OCI-LY3 (cell line): ENCODE measurements around the gene TENT4B.

Source experiments
- H2AFZ ChIP-seq: fragments of 200-600, 300-600 bp; shearing (Covaris generic); 2 replicates; pipeline ENCODE4 v1.6.0; 2014; ENCODE audit warnings: antibody characterized with exemption, low read depth, low read length
- H3K27ac ChIP-seq: fragments of 200-600, 300-600 bp; sonication (generic); 2 replicates; pipeline ENCODE4 v1.5.1; 2014; ENCODE audit warnings: mild to moderate bottlenecking, low read length, moderate library complexity, mixed read lengths
- H3K27me3 ChIP-seq: fragments of 200-600, 300-600 bp; sonication (generic); 2 replicates; pipeline ENCODE4 v1.6.1; 2014; ENCODE audit warnings: low read depth, low read length, mixed read lengths
- H3K36me3 ChIP-seq: fragments of 200-600, 300-600 bp; sonication (generic); replicated peaks from 2 replicates; pipeline ENCODE3; 2014; ENCODE audit warnings: low read depth, low read length, mixed read lengths
- H3K4me1 ChIP-seq: fragments of 300-600, 200-600 bp; sonication (generic); 2 replicates; pipeline ENCODE4 v1.6.1; 2014; ENCODE audit warnings: low read length, mixed read lengths
- H3K4me2 ChIP-seq: fragments of 200-600, 300-600 bp; sonication (generic); 2 replicates; pipeline ENCODE4 v1.6.1; 2014; ENCODE audit warnings: low read length, mixed read lengths
- H3K4me3 ChIP-seq: fragments of 300-600, 200-600 bp; sonication (generic); 2 replicates; pipeline ENCODE4 v1.5.1; 2014; ENCODE audit warnings: antibody characterized with exemption, mild to moderate bottlenecking, low read length, moderate library complexity
- H3K79me2 ChIP-seq: fragments of 300-600, 200-600 bp; shearing (Covaris generic); 2 replicates; pipeline ENCODE4 v1.6.1; 2014; ENCODE audit warnings: mild to moderate bottlenecking, low read length, mixed read lengths
- H3K9ac ChIP-seq: fragments of 300-600, 200-600 bp; shearing (Covaris generic); 2 replicates; pipeline ENCODE4 v1.6.0; 2014; ENCODE audit warnings: mild to moderate bottlenecking, low read length, moderate library complexity
- H3K9me3 ChIP-seq: fragments of 200-600, 300-600 bp; shearing (Covaris generic); 2 replicates; pipeline ENCODE4 v1.6.1; 2014; ENCODE audit warnings: low read length, mixed read lengths; ENCODE audit not compliant: insufficient read depth
- H4K20me1 ChIP-seq: fragments of 200-600, 300-600 bp; sonication (generic); 2 replicates; pipeline ENCODE4 v1.6.1; 2016; ENCODE audit warnings: low read length, mixed read lengths; ENCODE audit not compliant: insufficient read depth
- EZH2phosphoT487 ChIP-seq: fragments of 200-600 bp; shearing (Covaris generic); IDR thresholded peaks from 2 replicates; pipeline ENCODE4 v1.6.1; 2018; ENCODE audit warnings: antibody characterized with exemption, mixed run types, low read depth
- TF ChIP-seq, protein P1 (sequence below): fragments of 200-600, 300-600 bp; sonication (generic); IDR thresholded peaks from 2 replicates; pipeline ENCODE4 v1.5.1; 2014; ENCODE audit warnings: antibody characterized with exemption, low read length, low read depth

The TENT4B gene

DNA sequence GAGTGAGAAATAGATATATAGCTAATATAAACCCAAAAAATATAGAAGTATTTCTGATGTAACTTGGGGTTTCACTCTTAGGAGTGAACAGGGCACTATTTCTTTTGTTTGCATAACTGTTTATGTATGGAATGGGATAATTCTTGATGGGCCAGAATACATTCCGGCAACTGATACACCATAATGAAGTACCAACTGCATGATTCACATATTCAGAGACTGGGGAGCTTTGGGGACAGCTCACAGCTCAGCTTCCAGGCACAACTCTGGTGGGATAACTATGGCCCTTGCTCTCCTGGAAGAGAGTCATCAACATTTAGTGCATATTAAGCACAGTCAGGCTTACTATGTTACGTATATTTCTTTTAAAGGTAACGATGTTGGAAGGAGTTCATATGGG lies 71.2 kb downstream of the TENT4B start:
- Histone ChIP-seq H3K27ac (no peak overlapping the region), H3K27me3 (no peaks in the 10 kb centered on the region), H3K9me3 (no peaks in the 10 kb centered on the region), H3K4me3 (no peak overlapping the region), H3K9ac (no peak overlapping the region), H3K36me3 (peaks cover 19% of the 10 kb centered on the region), H3K4me1 (no peaks in the 10 kb centered on the region), H2AFZ (no peak overlapping the region), H4K20me1 (0 out of 2 replicates have a peak, but pooled peaks cover 5% of the 10 kb centered on the region), H3K79me2 (no peaks in the 10 kb centered on the region), H3K4me2 (no peak overlapping the region)
- TF ChIP-seq, protein P1, sequence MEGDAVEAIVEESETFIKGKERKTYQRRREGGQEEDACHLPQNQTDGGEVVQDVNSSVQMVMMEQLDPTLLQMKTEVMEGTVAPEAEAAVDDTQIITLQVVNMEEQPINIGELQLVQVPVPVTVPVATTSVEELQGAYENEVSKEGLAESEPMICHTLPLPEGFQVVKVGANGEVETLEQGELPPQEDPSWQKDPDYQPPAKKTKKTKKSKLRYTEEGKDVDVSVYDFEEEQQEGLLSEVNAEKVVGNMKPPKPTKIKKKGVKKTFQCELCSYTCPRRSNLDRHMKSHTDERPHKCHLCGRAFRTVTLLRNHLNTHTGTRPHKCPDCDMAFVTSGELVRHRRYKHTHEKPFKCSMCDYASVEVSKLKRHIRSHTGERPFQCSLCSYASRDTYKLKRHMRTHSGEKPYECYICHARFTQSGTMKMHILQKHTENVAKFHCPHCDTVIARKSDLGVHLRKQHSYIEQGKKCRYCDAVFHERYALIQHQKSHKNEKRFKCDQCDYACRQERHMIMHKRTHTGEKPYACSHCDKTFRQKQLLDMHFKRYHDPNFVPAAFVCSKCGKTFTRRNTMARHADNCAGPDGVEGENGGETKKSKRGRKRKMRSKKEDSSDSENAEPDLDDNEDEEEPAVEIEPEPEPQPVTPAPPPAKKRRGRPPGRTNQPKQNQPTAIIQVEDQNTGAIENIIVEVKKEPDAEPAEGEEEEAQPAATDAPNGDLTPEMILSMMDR, result no peak
- no peak for TF ChIP-seq EZH2phosphoT487

DNA sequence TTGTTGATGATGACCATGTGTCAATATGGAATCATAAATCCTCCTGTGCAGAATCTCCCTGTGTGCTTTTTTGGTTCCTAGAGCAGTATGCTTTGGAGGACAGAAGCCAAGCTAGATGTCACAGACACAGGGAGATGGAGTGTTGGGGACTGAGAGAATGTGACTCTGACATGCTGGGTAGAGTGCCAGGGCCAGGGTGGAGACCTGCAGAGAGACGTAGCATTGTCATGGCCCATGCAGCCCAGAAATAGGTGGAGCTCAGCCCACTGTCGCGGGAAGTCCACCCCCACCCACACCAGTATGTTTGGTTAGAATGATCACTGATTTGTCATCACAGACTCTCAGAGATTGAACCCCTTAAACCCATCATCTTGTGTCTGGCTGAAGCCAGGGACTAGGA lies 74.0 kb downstream of the TENT4B start:
- Histone ChIP-seq H3K27me3 (no peaks in the 10 kb centered on the region), H3K9me3 (no peaks in the 10 kb centered on the region), H3K9ac (no peak overlapping the region), H4K20me1 (0 out of 2 replicates have a peak, but pooled peaks cover 6% of the 10 kb centered on the region), H2AFZ (no peak overlapping the region), H3K4me3 (no peak overlapping the region), H3K4me2 (no peak overlapping the region), H3K36me3 (peaks cover 21% of the 10 kb centered on the region), H3K79me2 (no peaks in the 10 kb centered on the region), H3K27ac (no peak overlapping the region), H3K4me1 (no peaks in the 10 kb centered on the region)
- no peak for TF ChIP-seq EZH2phosphoT487
- TF ChIP-seq, protein P1, result no peak

DNA sequence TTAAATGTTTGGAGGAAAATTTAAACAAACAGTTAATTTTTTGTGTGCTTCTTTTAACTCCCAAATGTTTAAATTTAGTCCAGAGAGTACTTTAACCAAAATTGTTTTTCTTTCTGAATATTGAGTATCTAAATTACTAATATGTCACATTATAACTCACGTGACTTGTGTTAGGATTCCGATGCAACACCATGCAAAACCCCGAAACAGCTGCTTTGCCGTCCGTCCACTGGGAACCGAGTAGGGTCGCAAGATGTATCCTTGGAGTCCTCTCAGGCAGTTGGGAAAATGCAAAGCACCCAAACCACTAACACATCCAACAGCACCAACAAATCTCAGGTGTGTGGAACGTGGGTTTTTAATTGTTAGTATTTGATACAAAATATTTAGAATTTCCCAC lies 74.6 kb downstream of the TENT4B start:
- H3K4me2 ChIP-seq, result no peak overlapping the region
- no peaks in the 10 kb centered on the region for H3K9me3 ChIP-seq
- H3K79me2 ChIP-seq, result no peaks in the 10 kb centered on the region
- no peaks in the 10 kb centered on the region for H3K4me1 ChIP-seq
- TF ChIP-seq, protein P1, result no peak
- no peak for TF ChIP-seq EZH2phosphoT487
- H3K4me3 ChIP-seq, result no peak overlapping the region
- 0 out of 2 replicates have a peak, but pooled peaks cover 6% of the 10 kb centered on the region for H4K20me1 ChIP-seq
- no peaks in the 10 kb centered on the region for H3K27me3 ChIP-seq
- no peak overlapping the region for H3K27ac ChIP-seq
- H3K9ac ChIP-seq, result no peak overlapping the region
- no peak overlapping the region for H2AFZ ChIP-seq
- H3K36me3 ChIP-seq, result peaks cover 21% of the 10 kb centered on the region

DNA sequence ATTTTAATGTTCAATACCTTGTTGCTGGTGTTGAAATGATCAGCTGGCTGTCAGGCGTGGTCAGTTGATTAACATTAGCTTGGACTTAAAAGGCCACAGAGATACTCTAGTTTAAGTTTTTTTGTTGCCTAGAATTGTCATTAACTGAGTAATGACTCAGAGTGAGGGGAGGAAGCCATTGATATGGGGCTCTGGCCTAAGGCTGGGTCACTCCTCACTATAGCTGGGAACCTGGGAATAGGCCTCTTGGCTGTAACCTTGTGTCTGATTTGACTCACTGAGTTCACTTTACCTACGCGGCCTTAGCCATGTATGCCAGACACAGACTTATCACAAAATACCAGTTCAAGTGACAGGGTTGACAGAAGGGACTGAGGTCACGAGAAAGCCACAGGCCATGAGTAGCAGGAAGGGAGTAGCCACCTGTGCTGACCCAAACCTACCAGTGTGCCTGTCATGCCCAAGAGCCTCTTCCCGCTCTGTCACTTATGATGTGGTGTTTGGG lies 75.3 kb downstream of the TENT4B start:
- no peak overlapping the region for H3K27ac ChIP-seq
- H2AFZ ChIP-seq, result no peak overlapping the region
- H3K27me3 ChIP-seq, result no peaks in the 10 kb centered on the region
- peaks cover 21% of the 10 kb centered on the region for H3K36me3 ChIP-seq
- no peak overlapping the region for H3K4me2 ChIP-seq
- H3K79me2 ChIP-seq, result no peaks in the 10 kb centered on the region
- H3K4me1 ChIP-seq, result no peaks in the 10 kb centered on the region
- H3K4me3 ChIP-seq, result no peak overlapping the region
- no peak overlapping the region for H3K9ac ChIP-seq
- no peaks in the 10 kb centered on the region for H3K9me3 ChIP-seq
- TF ChIP-seq, protein P1, result no peak
- TF ChIP-seq EZH2phosphoT487, result no peak
- H4K20me1 ChIP-seq, result 0 out of 2 replicates have a peak, but pooled peaks cover 6% of the 10 kb centered on the region
